Astrocyte (in vitro differentiated cells and primary cell): ENCODE results near the gene IL31.

Experiments used
- EZH2 ChIP-seq: IDR thresholded peaks from 2 replicates; pipeline ENCODE4 v1.6.1; 2012; ENCODE audit warnings: mild to moderate bottlenecking, low read length, inconsistent platforms; ENCODE audit not compliant: insufficient read depth
- TF ChIP-seq, protein P1 (sequence below): IDR thresholded peaks from 2 replicates; pipeline ENCODE4 v1.5.1; 2011; ENCODE audit warnings: low read depth, mild to moderate bottlenecking, inconsistent platforms, low read length, moderate library complexity; ENCODE audit not compliant: insufficient read depth

- TF ChIP-seq, protein P1, sequence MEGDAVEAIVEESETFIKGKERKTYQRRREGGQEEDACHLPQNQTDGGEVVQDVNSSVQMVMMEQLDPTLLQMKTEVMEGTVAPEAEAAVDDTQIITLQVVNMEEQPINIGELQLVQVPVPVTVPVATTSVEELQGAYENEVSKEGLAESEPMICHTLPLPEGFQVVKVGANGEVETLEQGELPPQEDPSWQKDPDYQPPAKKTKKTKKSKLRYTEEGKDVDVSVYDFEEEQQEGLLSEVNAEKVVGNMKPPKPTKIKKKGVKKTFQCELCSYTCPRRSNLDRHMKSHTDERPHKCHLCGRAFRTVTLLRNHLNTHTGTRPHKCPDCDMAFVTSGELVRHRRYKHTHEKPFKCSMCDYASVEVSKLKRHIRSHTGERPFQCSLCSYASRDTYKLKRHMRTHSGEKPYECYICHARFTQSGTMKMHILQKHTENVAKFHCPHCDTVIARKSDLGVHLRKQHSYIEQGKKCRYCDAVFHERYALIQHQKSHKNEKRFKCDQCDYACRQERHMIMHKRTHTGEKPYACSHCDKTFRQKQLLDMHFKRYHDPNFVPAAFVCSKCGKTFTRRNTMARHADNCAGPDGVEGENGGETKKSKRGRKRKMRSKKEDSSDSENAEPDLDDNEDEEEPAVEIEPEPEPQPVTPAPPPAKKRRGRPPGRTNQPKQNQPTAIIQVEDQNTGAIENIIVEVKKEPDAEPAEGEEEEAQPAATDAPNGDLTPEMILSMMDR = no peak
- no peak for TF ChIP-seq EZH2
These were observed 33.0 kb upstream of the IL31 start for GRCh38 chr12:122206976-122207375.
